Memory B cell (primary cell): ENCODE measurements around the gene C2CD4A.

Experiments used
- ATAC-seq: fragments of 150-1000 bp; cut with Tn5 transposase; 2 replicates; pipeline ENCODE4 v1.10.0; 2021; ENCODE audit warnings: low read depth, mild to moderate bottlenecking, moderate library complexity
- DNase-seq, 2 donors: peaks; one replicate each; pipeline ENCODE4 v3.0.0; 2022; ENCODE audit warnings: low spot score in 2 of 2
- H3K27ac Mint-ChIP-seq: one replicate; pipeline ENCODE4 v1.8.0; 2022; ENCODE audit warnings: mild to moderate bottlenecking, moderate library complexity, mixed read lengths
- H3K27me3 Mint-ChIP-seq: one replicate; pipeline ENCODE4 v1.8.0; 2022; ENCODE audit warnings: mixed read lengths
- H3K36me3 Mint-ChIP-seq: one replicate; pipeline ENCODE4 v1.8.0; 2022; ENCODE audit warnings: mild to moderate bottlenecking, mixed read lengths
- H3K4me1 Mint-ChIP-seq: one replicate; pipeline ENCODE4 v1.8.0; 2022; ENCODE audit warnings: mixed read lengths
- H3K4me3 Mint-ChIP-seq: one replicate; pipeline ENCODE4 v1.8.0; 2022; ENCODE audit warnings: mild to moderate bottlenecking, moderate library complexity, mixed read lengths
- H3K9me3 Mint-ChIP-seq: one replicate; pipeline ENCODE4 v1.8.0; 2022; ENCODE audit warnings: mixed read lengths

Gene C2CD4A

GRCh38 chr15:62103431-62103830 is 36.7 kb downstream of the C2CD4A start:
- H3K4me1 Mint-ChIP-seq: no peaks in the 10 kb centered on the region
- no peak for ATAC-seq
- no peaks in the 10 kb centered on the region for H3K9me3 Mint-ChIP-seq
- peaks cover 13% of the 10 kb centered on the region for H3K27me3 Mint-ChIP-seq
- no peaks in the 10 kb centered on the region for H3K36me3 Mint-ChIP-seq
- no peak overlapping the region for H3K4me3 Mint-ChIP-seq
- no peak for DNase-seq
- no peak overlapping the region for H3K27ac Mint-ChIP-seq

- no peak for DNase-seq
- Mint-ChIP-seq H3K36me3 (no peaks in the 10 kb centered on the region), H3K27me3 (peaks cover 12% of the 10 kb centered on the region), H3K9me3 (no peaks in the 10 kb centered on the region), H3K4me3 (no peak overlapping the region), H3K27ac (no peak overlapping the region), H3K4me1 (no peaks in the 10 kb centered on the region)
- ATAC-seq: no peak
These were observed 37.6 kb downstream of the C2CD4A start for GRCh38 chr15:62104401-62104800.

GRCh38 chr15:62104846-62105245 is 38.1 kb downstream of the C2CD4A start:
- Mint-ChIP-seq H3K4me3 (no peak overlapping the region), H3K9me3 (no peaks in the 10 kb centered on the region), H3K27ac (no peak overlapping the region), H3K27me3 (peaks cover 12% of the 10 kb centered on the region), H3K4me1 (no peaks in the 10 kb centered on the region), H3K36me3 (no peaks in the 10 kb centered on the region)
- no peak for DNase-seq
- ATAC-seq: no peak

- Mint-ChIP-seq H3K4me3 (no peak overlapping the region), H3K4me1 (no peaks in the 10 kb centered on the region), H3K27me3 (peaks cover 12% of the 10 kb centered on the region), H3K36me3 (no peaks in the 10 kb centered on the region), H3K27ac (no peak overlapping the region), H3K9me3 (no peaks in the 10 kb centered on the region)
- DNase-seq: no peak
- no peak for ATAC-seq
These were observed 38.5 kb downstream of the C2CD4A start for GRCh38 chr15:62105266-62105665.

- Mint-ChIP-seq H3K4me1 (no peaks in the 10 kb centered on the region), H3K27me3 (peaks cover 12% of the 10 kb centered on the region), H3K9me3 (no peaks in the 10 kb centered on the region), H3K36me3 (no peaks in the 10 kb centered on the region), H3K4me3 (no peak overlapping the region), H3K27ac (no peak overlapping the region)
- DNase-seq (no peak), ATAC-seq (no peak)
These were observed 39.3 kb downstream of the C2CD4A start for GRCh38 chr15:62106096-62106495.

GRCh38 chr15:62107571-62108121 is 40.9 kb downstream of the C2CD4A start:
- H3K4me3 Mint-ChIP-seq: no peak overlapping the region
- H3K27me3 Mint-ChIP-seq: peaks cover 10% of the 10 kb centered on the region
- no peak overlapping the region for H3K27ac Mint-ChIP-seq
- DNase-seq (no peak), ATAC-seq (no peak)
- no peaks in the 10 kb centered on the region for H3K9me3 Mint-ChIP-seq
- H3K36me3 Mint-ChIP-seq: no peaks in the 10 kb centered on the region
- no peaks in the 10 kb centered on the region for H3K4me1 Mint-ChIP-seq

- ATAC-seq (no peak), DNase-seq (no peak)
- H3K9me3 Mint-ChIP-seq: no peaks in the 10 kb centered on the region
- H3K4me1 Mint-ChIP-seq: no peaks in the 10 kb centered on the region
- peaks cover 12% of the 10 kb centered on the region for H3K27me3 Mint-ChIP-seq
- no peak overlapping the region for H3K4me3 Mint-ChIP-seq
- no peak overlapping the region for H3K27ac Mint-ChIP-seq
- H3K36me3 Mint-ChIP-seq: no peaks in the 10 kb centered on the region
These were observed 41.6 kb downstream of the C2CD4A start for GRCh38 chr15:62108411-62108810.

- DNase-seq (no peak), ATAC-seq (no peak)
- Mint-ChIP-seq H3K27me3 (peaks cover 10% of the 10 kb centered on the region), H3K9me3 (no peaks in the 10 kb centered on the region), H3K36me3 (no peaks in the 10 kb centered on the region), H3K4me1 (no peaks in the 10 kb centered on the region), H3K4me3 (no peak overlapping the region), H3K27ac (no peak overlapping the region)
These were observed 42.7 kb downstream of the C2CD4A start for GRCh38 chr15:62109437-62109836.

GRCh38 chr15:62109982-62110851 is 43.4 kb downstream of the C2CD4A start:
- Mint-ChIP-seq H3K27me3 (peaks cover 12% of the 10 kb centered on the region), H3K9me3 (no peaks in the 10 kb centered on the region), H3K27ac (no peak overlapping the region), H3K4me1 (no peaks in the 10 kb centered on the region), H3K36me3 (no peaks in the 10 kb centered on the region), H3K4me3 (no peak overlapping the region)
- ATAC-seq (no peak), DNase-seq (no peak)

GRCh38 chr15:62112081-62112480 is 45.3 kb downstream of the C2CD4A start:
- H3K9me3 Mint-ChIP-seq: no peaks in the 10 kb centered on the region
- H3K4me3 Mint-ChIP-seq: no peak overlapping the region
- no peak overlapping the region for H3K27ac Mint-ChIP-seq
- peaks cover 8% of the 10 kb centered on the region for H3K27me3 Mint-ChIP-seq
- no peak for DNase-seq
- no peaks in the 10 kb centered on the region for H3K36me3 Mint-ChIP-seq
- ATAC-seq: no peak
- no peaks in the 10 kb centered on the region for H3K4me1 Mint-ChIP-seq

GRCh38 chr15:62112616-62113593 is 46.1 kb downstream of the C2CD4A start:
- Mint-ChIP-seq H3K4me3 (no peak overlapping the region), H3K36me3 (no peaks in the 10 kb centered on the region), H3K27me3 (peaks cover 10% of the 10 kb centered on the region), H3K27ac (no peak overlapping the region), H3K9me3 (no peaks in the 10 kb centered on the region), H3K4me1 (no peaks in the 10 kb centered on the region)
- no peak for ATAC-seq
- no peak for DNase-seq

- Mint-ChIP-seq H3K4me3 (no peak overlapping the region), H3K4me1 (no peaks in the 10 kb centered on the region), H3K36me3 (no peaks in the 10 kb centered on the region), H3K27me3 (peaks cover 10% of the 10 kb centered on the region), H3K27ac (no peak overlapping the region), H3K9me3 (no peaks in the 10 kb centered on the region)
- ATAC-seq: no peak
- no peak for DNase-seq
These were observed 49.1 kb downstream of the C2CD4A start for GRCh38 chr15:62115847-62116246.

GRCh38 chr15:62118520-62119226 is 51.9 kb downstream of the C2CD4A start:
- no peaks in the 10 kb centered on the region for H3K4me1 Mint-ChIP-seq
- H3K9me3 Mint-ChIP-seq: no peaks in the 10 kb centered on the region
- DNase-seq: no peak
- ATAC-seq: no peak
- H3K4me3 Mint-ChIP-seq: no peak overlapping the region
- H3K27ac Mint-ChIP-seq: no peak overlapping the region
- no peaks in the 10 kb centered on the region for H3K36me3 Mint-ChIP-seq
- peaks cover 7% of the 10 kb centered on the region for H3K27me3 Mint-ChIP-seq
